ENCODE data around the gene NOD1.

NOD1 gene

GRCh38 chr7:30378275-30378674 lies 100.3 kb downstream of the NOD1 start:
- no peaks in the 10 kb centered on the region for H3K9me3 ChIP-seq (ENCODE audit: insufficient read depth, low read length, severe bottlenecking)
- no peaks in the 10 kb centered on the region for H3K4me1 ChIP-seq (ENCODE audit: insufficient read depth, low read length)
- ATAC-seq (ENCODE audit: insufficient read depth, low read depth) (no peak), DNase-seq (no peak)
- no peak overlapping the region for H3K9ac ChIP-seq (ENCODE audit: low read depth, low read length)
- no peaks in the 10 kb centered on the region for H3K79me2 ChIP-seq (ENCODE audit: insufficient read depth, low read length)
- H3K4me3 ChIP-seq (ENCODE audit: low read depth in 1 of 2, low read length in 2 of 2): no peak overlapping the region
- no peaks in the 10 kb centered on the region for H4K20me1 ChIP-seq (ENCODE audit: insufficient read depth, low read length)
- no peak overlapping the region for H2AFZ ChIP-seq (ENCODE audit: low read depth, low read length)
- H3K4me2 ChIP-seq (ENCODE audit: insufficient read depth, low read length): no peak overlapping the region
- no peak for TF ChIP-seq CTCF (IDR thresholded peaks at IDR 0.05; ENCODE audit: borderline replicate concordance, extremely low read depth, low read length, poor library complexity, severe bottlenecking)
- H3K27me3 ChIP-seq (ENCODE audit: insufficient read depth, low read length, poor library complexity): no peaks in the 10 kb centered on the region
- H3K36me3 ChIP-seq (ENCODE audit: insufficient read depth, low read length): 0 out of 2 replicates have a peak, but pooled peaks cover 3% of the 10 kb centered on the region
- no peak overlapping the region for H3K27ac ChIP-seq (ENCODE audit: low read length)
